GM10248 (cell line): ENCODE results near the gene HNRNPC.

Experiments used
- CTCF ChIA-PET: fragments of 300-600 bp; sonication (Branson Sonifier 250); formaldehyde crosslinking; extraction: SDS; loops from one replicate; lab custom pipeline; 2021; ENCODE audit warnings: antibody characterized with exemption; lab: Yijun Ruan, JAX
- POLR2A ChIA-PET: fragments of 350-650 bp; sonication (Branson Sonifier 250); formaldehyde crosslinking; extraction: SDS; loops from one replicate; lab custom pipeline; 2020; ENCODE audit warnings: antibody characterized with exemption; lab: Yijun Ruan, JAX
- DNase-seq: peaks from one replicate; pipeline ENCODE4 v3.0.0; 2012; ENCODE audit errors: extremely low spot score
- TF ChIP-seq, protein P1 (sequence below): IDR thresholded peaks from 2 replicates; pipeline ENCODE4 v1.5.1; 2012; ENCODE audit warnings: mild to moderate bottlenecking, low read depth; ENCODE audit errors: extremely low read depth, missing control alignments, control extremely low read depth

HNRNPC gene

GRCh38 chr14:21240417-21240816 lies 28.8 kb downstream of the HNRNPC start:
- ChIA-PET POLR2A (interaction anchor here (0.6 kb wide), 1 partner anchor 21 kb away, joined by 12 read pairs; no protein-coding TSS in a partner anchor), CTCF (interaction anchor here (0.9 to 1.3 kb wide), 4 partner anchors 9 to 127 kb away, joined by 3 to 5 read pairs (median 4); no protein-coding TSS in a partner anchor)
- no peak for DNase-seq
- TF ChIP-seq, protein P1, sequence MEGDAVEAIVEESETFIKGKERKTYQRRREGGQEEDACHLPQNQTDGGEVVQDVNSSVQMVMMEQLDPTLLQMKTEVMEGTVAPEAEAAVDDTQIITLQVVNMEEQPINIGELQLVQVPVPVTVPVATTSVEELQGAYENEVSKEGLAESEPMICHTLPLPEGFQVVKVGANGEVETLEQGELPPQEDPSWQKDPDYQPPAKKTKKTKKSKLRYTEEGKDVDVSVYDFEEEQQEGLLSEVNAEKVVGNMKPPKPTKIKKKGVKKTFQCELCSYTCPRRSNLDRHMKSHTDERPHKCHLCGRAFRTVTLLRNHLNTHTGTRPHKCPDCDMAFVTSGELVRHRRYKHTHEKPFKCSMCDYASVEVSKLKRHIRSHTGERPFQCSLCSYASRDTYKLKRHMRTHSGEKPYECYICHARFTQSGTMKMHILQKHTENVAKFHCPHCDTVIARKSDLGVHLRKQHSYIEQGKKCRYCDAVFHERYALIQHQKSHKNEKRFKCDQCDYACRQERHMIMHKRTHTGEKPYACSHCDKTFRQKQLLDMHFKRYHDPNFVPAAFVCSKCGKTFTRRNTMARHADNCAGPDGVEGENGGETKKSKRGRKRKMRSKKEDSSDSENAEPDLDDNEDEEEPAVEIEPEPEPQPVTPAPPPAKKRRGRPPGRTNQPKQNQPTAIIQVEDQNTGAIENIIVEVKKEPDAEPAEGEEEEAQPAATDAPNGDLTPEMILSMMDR, result no peak

- ChIA-PET POLR2A (no interaction called here), CTCF (interaction anchor here (0.9 to 1.2 kb wide), 2 partner anchors 17 to 40 kb away, joined by 3 read pairs; no protein-coding TSS in a partner anchor)
- TF ChIP-seq, protein P1, result no peak
- no peak for DNase-seq
Measured at GRCh38 chr14:21238823-21239518, 30.3 kb downstream of the HNRNPC start.

GRCh38 chr14:21236948-21237797 lies 32.1 kb downstream of the HNRNPC start:
- no peak for DNase-seq
- TF ChIP-seq, protein P1, result no peak
- ChIA-PET CTCF (no interaction called here), POLR2A (no interaction called here)

GRCh38 chr14:21234112-21234511 lies 35.1 kb downstream of the HNRNPC start:
- POLR2A ChIA-PET, result no interaction called here
- CTCF ChIA-PET, result interaction anchor here (2.8 kb wide), 1 partner anchor 9 kb away, joined by 14 read pairs; no protein-coding TSS in a partner anchor
- TF ChIP-seq, protein P1, result no peak
- no peak for DNase-seq

DNA sequence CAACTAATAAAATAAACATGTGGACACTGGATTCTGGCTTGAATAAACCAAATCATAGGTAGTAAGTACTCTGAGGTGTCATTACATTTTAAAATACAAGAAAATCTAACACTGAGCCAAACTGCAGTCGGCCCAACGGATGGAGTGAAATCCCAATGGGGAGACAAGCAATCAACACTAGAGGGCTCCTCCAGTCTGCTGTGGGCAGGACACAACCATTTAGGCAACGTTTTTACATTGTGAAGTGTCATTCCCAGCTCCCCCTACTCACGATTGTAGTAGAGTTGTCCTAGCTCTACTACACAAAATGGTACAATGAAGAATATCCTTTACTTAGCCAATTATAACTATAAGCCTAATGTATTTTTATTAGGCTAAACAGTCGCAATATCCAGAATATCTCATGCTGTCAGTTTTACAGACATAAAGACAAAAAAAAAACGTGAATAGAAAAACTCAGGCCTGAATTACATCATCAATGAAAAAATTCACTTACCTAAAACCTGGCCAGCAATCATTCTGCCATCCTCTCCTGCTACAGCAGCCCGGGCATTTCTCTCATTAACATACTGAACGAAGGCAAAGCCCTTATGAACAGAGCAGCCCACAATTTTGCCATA lies 35.7 kb downstream of the HNRNPC start:
- DNase-seq, result no peak
- TF ChIP-seq, protein P1, result peak; percentile 14
- CTCF ChIA-PET, result interaction anchor here (0.9 to 2.8 kb wide), 3 partner anchors 10 to 17 kb away, joined by 3 to 14 read pairs (median 5); no protein-coding TSS in a partner anchor
- POLR2A ChIA-PET, result no interaction called here

DNA sequence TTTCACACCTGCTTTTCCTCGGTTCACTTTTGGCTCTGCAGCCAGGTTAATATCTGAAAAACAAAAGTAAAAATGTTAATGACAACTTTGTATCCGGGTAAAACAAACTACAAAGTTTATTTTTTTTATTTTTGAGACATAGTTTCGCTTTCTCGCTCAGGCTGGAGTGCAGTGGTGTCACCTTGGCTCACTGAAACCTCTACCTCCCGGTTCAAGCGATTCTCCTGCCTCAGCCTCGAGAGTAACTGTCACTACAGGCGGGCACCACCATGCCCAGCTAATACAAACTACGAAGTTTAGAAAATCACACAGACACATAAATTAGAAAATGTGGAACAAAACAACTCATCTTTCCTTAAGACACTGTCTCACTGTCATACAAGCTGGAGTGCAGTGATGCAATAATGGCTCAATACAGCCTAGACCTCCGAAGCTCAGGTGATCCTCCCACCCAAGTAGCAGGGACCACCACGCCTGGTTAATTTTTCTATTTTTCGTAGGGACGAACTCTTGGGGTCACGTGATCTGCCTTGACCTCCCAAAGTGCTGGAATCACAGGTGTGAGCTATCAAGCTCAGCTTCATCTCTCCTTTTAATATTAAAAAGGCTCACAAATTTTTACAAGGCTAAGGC lies 38.1 kb downstream of the HNRNPC start:
- DNase-seq, result no peak
- TF ChIP-seq, protein P1, result no peak
- ChIA-PET POLR2A (no interaction called here), CTCF (interaction anchor here (0.9 to 2.8 kb wide), 8 partner anchors 9 to 264 kb away, joined by 3 to 14 read pairs (median 4); no protein-coding TSS in a partner anchor)
